Left ventricle myocardium inferior (tissue), 1 donor: ENCODE data around the gene GABARAPL2. TPM values are rescaled to one million over a fixed set of nuclear protein-coding genes. Genes with fewer than 3 reads are reported as not detected.

Experiments used
- DNase-seq: peaks from one replicate; pipeline ENCODE4 v3.0.0-alpha.2; 2020
- H3K27ac ChIP-seq: fragments of 200-600 bp; replicated peaks from 2 replicates; pipeline ENCODE4 v1.8.0; 2021
- H3K27me3 ChIP-seq: fragments of 200-600 bp; 2 replicates; pipeline ENCODE4 v1.8.0; 2021; ENCODE audit warnings: low read depth
- H3K36me3 ChIP-seq: fragments of 200-600 bp; 2 replicates; pipeline ENCODE4 v1.8.0; 2021
- H3K4me1 ChIP-seq: fragments of 200-600 bp; 2 replicates; pipeline ENCODE4 v1.8.0; 2021
- H3K4me3 ChIP-seq: fragments of 200-600 bp; 2 replicates; pipeline ENCODE4 v1.8.0; 2021; ENCODE audit warnings: mild to moderate bottlenecking, moderate library complexity
- H3K9me3 ChIP-seq: fragments of 200-600 bp; replicated peaks from 2 replicates; pipeline ENCODE4 v1.8.0; 2021
- intact Hi-C: fragments of 100-400 bp; cut with micrococcal nuclease; formaldehyde crosslinking; loops from one replicate; pipeline ENCODE4 v1.11.0; 2022
- total RNA-seq: library from RNA; stranded (reverse); fragmentation: NEBNext Ultra II Directional; extraction: Animal tissue kit (Norgen Biotek cat#: 25700); gene quantifications from one replicate; pipeline ENCODE4 v1.2.1, GENCODE V29; 2021
- TF ChIP-seq, protein P1 (sequence below): fragments of 200-600 bp; IDR thresholded peaks from 2 replicates; pipeline ENCODE4 v1.8.0; 2021; ENCODE audit warnings: antibody characterized with exemption, mild to moderate bottlenecking, borderline replicate concordance
- donor health status: DM: no; HTN: yes; CAD: no; lungs with severe emphysema.

Gene GABARAPL2
- total RNA-seq, 1 donor from 2014 or later, result 280 TPM

DNA sequence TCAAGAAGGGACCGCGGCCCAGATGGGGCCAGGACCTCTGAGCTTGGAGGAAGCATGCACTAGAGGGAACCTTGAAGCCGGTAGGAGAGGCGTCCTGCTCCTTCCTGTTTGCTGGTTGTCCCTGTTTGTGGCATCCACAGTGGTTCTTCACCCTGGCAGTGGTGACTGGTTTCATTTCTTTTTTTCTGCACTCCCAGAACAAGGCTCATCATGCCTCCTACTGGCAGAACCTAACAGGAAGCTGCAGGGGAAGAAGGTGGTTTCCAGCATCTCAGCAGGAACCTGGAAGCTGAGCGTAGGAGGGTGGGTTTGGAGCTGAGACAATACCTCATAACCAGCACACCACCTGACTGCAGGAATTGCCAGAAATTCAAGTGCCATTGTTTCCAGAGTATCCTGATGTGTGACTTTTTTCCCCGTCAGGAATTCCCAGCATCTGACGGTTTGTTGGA is 15.9 kb upstream of the GABARAPL2 start:
- Histone ChIP-seq H3K27me3 (no peaks in the 10 kb centered on the region), H3K4me3 (peak overlapping the region; percentile 28), H3K27ac (peak overlapping the region; percentile 76), H3K9me3 (no peaks in the 10 kb centered on the region), H3K4me1 (peaks cover 14% of the 10 kb centered on the region), H3K36me3 (no peaks in the 10 kb centered on the region)
- intact Hi-C loops, result no loop called here
- TF ChIP-seq, protein P1, sequence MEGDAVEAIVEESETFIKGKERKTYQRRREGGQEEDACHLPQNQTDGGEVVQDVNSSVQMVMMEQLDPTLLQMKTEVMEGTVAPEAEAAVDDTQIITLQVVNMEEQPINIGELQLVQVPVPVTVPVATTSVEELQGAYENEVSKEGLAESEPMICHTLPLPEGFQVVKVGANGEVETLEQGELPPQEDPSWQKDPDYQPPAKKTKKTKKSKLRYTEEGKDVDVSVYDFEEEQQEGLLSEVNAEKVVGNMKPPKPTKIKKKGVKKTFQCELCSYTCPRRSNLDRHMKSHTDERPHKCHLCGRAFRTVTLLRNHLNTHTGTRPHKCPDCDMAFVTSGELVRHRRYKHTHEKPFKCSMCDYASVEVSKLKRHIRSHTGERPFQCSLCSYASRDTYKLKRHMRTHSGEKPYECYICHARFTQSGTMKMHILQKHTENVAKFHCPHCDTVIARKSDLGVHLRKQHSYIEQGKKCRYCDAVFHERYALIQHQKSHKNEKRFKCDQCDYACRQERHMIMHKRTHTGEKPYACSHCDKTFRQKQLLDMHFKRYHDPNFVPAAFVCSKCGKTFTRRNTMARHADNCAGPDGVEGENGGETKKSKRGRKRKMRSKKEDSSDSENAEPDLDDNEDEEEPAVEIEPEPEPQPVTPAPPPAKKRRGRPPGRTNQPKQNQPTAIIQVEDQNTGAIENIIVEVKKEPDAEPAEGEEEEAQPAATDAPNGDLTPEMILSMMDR, result peak; percentile 67
- DNase-seq, result no peak

DNA sequence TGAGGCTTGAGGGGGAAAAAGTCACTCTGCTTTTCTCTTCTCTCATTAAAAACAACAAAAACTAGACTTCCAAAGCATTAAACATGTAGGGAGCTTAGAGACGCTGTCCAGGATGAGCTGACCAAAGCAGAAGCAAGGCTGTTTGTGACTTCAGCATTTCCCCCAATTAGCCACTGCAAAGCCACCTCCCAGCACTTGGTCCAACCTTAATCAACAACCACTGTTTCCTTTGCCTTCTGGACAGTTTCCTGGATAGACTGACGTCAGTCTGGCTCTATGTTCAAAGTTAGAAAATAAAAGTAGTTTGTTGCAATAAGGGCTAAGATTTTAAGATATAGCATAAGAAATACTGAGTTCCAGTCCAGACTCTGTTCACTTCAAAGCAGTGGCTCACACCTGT is 13.2 kb upstream of the GABARAPL2 start:
- H3K36me3 ChIP-seq, result no peaks in the 10 kb centered on the region
- no peak overlapping the region for H3K4me3 ChIP-seq
- no peaks in the 10 kb centered on the region for H3K27me3 ChIP-seq
- TF ChIP-seq, protein P1, result no peak
- peaks cover 31% of the 10 kb centered on the region for H3K4me1 ChIP-seq
- H3K27ac ChIP-seq, result peak overlapping the region; percentile 57
- intact Hi-C loops, result no loop called here
- DNase-seq, result no peak
- H3K9me3 ChIP-seq, result no peaks in the 10 kb centered on the region

- intact Hi-C loops, result no loop called here
Observed at GRCh38 chr16:75555213-75555706, 10.9 kb upstream of the GABARAPL2 start.

GRCh38 chr16:75555707-75556430 is 10.3 kb upstream of the GABARAPL2 start, which contains the start of gene TMEM231:
Gene TMEM231, minus strand, starts transcription at chr16:75556252. Its CDS starts 43 bp downstream, at chr16:75556209.
- intact Hi-C loops, result no loop called here
- TF ChIP-seq, protein P1, result peak; percentile 13
- Histone ChIP-seq H3K9me3 (no peaks in the 10 kb centered on the region), H3K36me3 (no peaks in the 10 kb centered on the region), H3K27ac (peak within 1 kb of the TSS; percentile 83), H3K27me3 (no peaks in the 10 kb centered on the region), H3K4me3 (peak within 1 kb of the TSS; percentile 98), H3K4me1 (peaks cover 31% of the 10 kb centered on the region)
- DNase-seq, result peak; percentile 99

More at GRCh38 chr16:75555213-75555706, 10.9 kb upstream of the GABARAPL2 start:
- H3K36me3 ChIP-seq, result no peaks in the 10 kb centered on the region
- H3K27me3 ChIP-seq, result no peaks in the 10 kb centered on the region
- H3K9me3 ChIP-seq, result no peaks in the 10 kb centered on the region
- peaks cover 31% of the 10 kb centered on the region for H3K4me1 ChIP-seq
- DNase-seq, result peak; percentile 84
- peak overlapping the region; percentile 83 for H3K27ac ChIP-seq
- TF ChIP-seq, protein P1, result no peak
- peak overlapping the region; percentile 98 for H3K4me3 ChIP-seq

- Histone ChIP-seq H3K36me3 (no peaks in the 10 kb centered on the region), H3K4me1 (peaks cover 31% of the 10 kb centered on the region), H3K27me3 (no peaks in the 10 kb centered on the region), H3K9me3 (no peaks in the 10 kb centered on the region), H3K27ac (peak overlapping the region; percentile 83), H3K4me3 (peak overlapping the region; percentile 98)
- intact Hi-C loops, result no loop called here
- TF ChIP-seq, protein P1, result no peak
- no peak for DNase-seq
Observed at GRCh38 chr16:75556431-75556950, 9.7 kb upstream of the GABARAPL2 start.
